Measurements from ENCODE around the gene OXCT1.

The OXCT1 gene

GRCh38 chr5:41707853-41708603, 162.2 kb downstream of the OXCT1 start:
- peaks cover 3% of the 10 kb centered on the region for H3K4me1 ChIP-seq (ENCODE audit: control insufficient read depth, insufficient read depth, low read length)
- H3K9me3 ChIP-seq (ENCODE audit: control insufficient read depth, low read length), result peaks cover 14% of the 10 kb centered on the region
- peak; percentile 76 for DNase-seq (ENCODE audit: low read depth)
- no peaks in the 10 kb centered on the region for H3K27me3 ChIP-seq (replicated peaks; ENCODE audit: control insufficient read depth, insufficient read depth, low read length)
- H3K9ac ChIP-seq (ENCODE audit: low read length), result no peak overlapping the region
- no peak overlapping the region for H3K4me3 ChIP-seq (ENCODE audit: low read length)
- H3K36me3 ChIP-seq (ENCODE audit: control insufficient read depth, insufficient read depth, low read length, severe bottlenecking), result no peaks in the 10 kb centered on the region

GRCh38 chr5:41695920-41696582, 174.2 kb downstream of the OXCT1 start:
- H3K36me3 ChIP-seq (ENCODE audit: control insufficient read depth, insufficient read depth, low read length, severe bottlenecking), result no peaks in the 10 kb centered on the region
- H3K27me3 ChIP-seq (replicated peaks; ENCODE audit: control insufficient read depth, insufficient read depth, low read length), result no peaks in the 10 kb centered on the region
- no peak overlapping the region for H3K4me3 ChIP-seq (ENCODE audit: low read length)
- H3K9ac ChIP-seq (ENCODE audit: low read length), result no peak overlapping the region
- DNase-seq (ENCODE audit: low read depth), result peak; percentile 1
- H3K9me3 ChIP-seq (ENCODE audit: control insufficient read depth, low read length), result no peaks in the 10 kb centered on the region
- H3K4me1 ChIP-seq (ENCODE audit: control insufficient read depth, insufficient read depth, low read length), result no peaks in the 10 kb centered on the region

DNA sequence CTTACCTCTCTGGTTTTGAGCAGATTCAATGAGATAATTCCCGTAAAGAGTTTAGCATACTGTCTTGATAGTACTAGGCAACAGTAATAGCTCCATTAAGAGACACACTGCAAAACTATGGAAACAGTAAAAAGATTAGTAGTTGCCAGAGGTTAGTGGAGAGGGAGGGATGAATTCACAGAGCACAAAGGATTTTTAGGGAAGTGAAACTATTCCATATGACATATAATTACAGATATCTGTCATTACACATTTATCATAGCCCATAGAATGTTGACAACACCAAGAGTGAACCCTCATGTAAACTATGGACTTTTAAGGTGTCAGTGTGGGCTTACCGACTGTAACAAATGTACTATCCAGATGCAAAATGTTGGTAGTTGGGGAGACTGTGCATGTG, 183.5 kb downstream of the OXCT1 start:
- peaks cover 3% of the 10 kb centered on the region for H3K9me3 ChIP-seq (ENCODE audit: control insufficient read depth, low read length)
- DNase-seq (ENCODE audit: low read depth), result no peak
- no peaks in the 10 kb centered on the region for H3K36me3 ChIP-seq (ENCODE audit: control insufficient read depth, insufficient read depth, low read length, severe bottlenecking)
- no peak overlapping the region for H3K9ac ChIP-seq (ENCODE audit: low read length)
- no peak overlapping the region for H3K4me3 ChIP-seq (ENCODE audit: low read length)
- no peaks in the 10 kb centered on the region for H3K4me1 ChIP-seq (ENCODE audit: control insufficient read depth, insufficient read depth, low read length)
- H3K27me3 ChIP-seq (replicated peaks; ENCODE audit: control insufficient read depth, insufficient read depth, low read length), result no peaks in the 10 kb centered on the region

GRCh38 chr5:41686191-41686590, 184.0 kb downstream of the OXCT1 start:
- Histone ChIP-seq H3K36me3 (ENCODE audit: control insufficient read depth, insufficient read depth, low read length, severe bottlenecking) (no peaks in the 10 kb centered on the region), H3K9ac (ENCODE audit: low read length) (no peak overlapping the region), H3K4me1 (ENCODE audit: control insufficient read depth, insufficient read depth, low read length) (no peaks in the 10 kb centered on the region), H3K9me3 (ENCODE audit: control insufficient read depth, low read length) (peaks cover 3% of the 10 kb centered on the region), H3K27me3 (replicated peaks; ENCODE audit: control insufficient read depth, insufficient read depth, low read length) (no peaks in the 10 kb centered on the region), H3K4me3 (ENCODE audit: low read length) (no peak overlapping the region)
- DNase-seq (ENCODE audit: low read depth), result no peak

DNA sequence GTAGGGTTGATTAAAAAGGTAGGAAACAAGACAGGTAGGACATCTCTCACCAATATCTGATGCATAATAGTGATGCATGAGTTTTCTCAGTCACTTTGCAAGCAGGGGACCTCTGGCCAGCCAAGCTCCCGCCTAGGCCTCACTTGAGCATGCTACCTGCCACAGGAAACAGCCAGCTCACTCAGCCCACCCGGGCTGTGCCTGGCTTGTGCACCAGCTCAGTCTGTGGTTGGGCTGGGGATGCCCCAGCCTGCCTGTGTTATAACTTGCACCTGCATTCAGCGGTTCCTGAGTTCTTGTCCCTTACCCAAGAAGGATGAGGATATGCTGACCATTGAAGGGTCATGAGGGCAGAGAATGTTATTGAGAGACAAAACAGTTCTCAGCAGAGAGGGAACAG, 187.0 kb downstream of the OXCT1 start:
- no peak overlapping the region for H3K4me3 ChIP-seq (ENCODE audit: low read length)
- H3K9me3 ChIP-seq (ENCODE audit: control insufficient read depth, low read length), result peaks cover 7% of the 10 kb centered on the region

GRCh38 chr5:41682641-41683040, 187.6 kb downstream of the OXCT1 start:
- no peaks in the 10 kb centered on the region for H3K36me3 ChIP-seq (ENCODE audit: control insufficient read depth, insufficient read depth, low read length, severe bottlenecking)
- H3K9me3 ChIP-seq (ENCODE audit: control insufficient read depth, low read length), result peaks cover 7% of the 10 kb centered on the region
- no peak overlapping the region for H3K4me3 ChIP-seq (ENCODE audit: low read length)
- H3K27me3 ChIP-seq (replicated peaks; ENCODE audit: control insufficient read depth, insufficient read depth, low read length), result no peaks in the 10 kb centered on the region
- H3K4me1 ChIP-seq (ENCODE audit: control insufficient read depth, insufficient read depth, low read length), result no peaks in the 10 kb centered on the region
- H3K9ac ChIP-seq (ENCODE audit: low read length), result no peak overlapping the region
- DNase-seq (ENCODE audit: low read depth), result no peak

More for the DNA sequence above, 187.0 kb downstream of the OXCT1 start:
- DNase-seq (ENCODE audit: low read depth), result no peak
- Histone ChIP-seq H3K27me3 (replicated peaks; ENCODE audit: control insufficient read depth, insufficient read depth, low read length) (no peaks in the 10 kb centered on the region), H3K4me1 (ENCODE audit: control insufficient read depth, insufficient read depth, low read length) (no peaks in the 10 kb centered on the region), H3K9ac (ENCODE audit: low read length) (no peak overlapping the region), H3K36me3 (ENCODE audit: control insufficient read depth, insufficient read depth, low read length, severe bottlenecking) (no peaks in the 10 kb centered on the region)

DNA sequence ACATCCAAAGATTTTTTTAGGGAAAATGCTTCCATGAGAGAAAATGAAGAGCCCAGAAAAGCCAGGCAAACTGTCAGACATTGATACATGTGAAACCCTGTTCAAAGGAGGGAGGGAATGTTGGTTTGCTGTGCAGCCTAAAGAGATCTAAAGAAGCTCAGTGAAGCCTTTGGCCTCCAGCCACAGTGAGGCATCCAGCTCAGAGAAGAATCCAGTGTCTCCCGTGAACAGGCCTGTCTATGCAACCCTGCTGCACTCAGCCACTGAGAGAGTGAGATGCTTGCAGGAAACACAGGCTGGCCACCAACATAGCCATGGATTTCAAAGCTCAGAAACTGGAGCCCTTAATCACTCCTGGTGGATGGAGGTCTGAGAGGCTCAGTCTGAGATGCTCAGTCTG, 188.4 kb downstream of the OXCT1 start:
- no peak overlapping the region for H3K9ac ChIP-seq (ENCODE audit: low read length)
- DNase-seq (ENCODE audit: low read depth), result peak; percentile 2
- H3K4me1 ChIP-seq (ENCODE audit: control insufficient read depth, insufficient read depth, low read length), result no peaks in the 10 kb centered on the region
- H3K4me3 ChIP-seq (ENCODE audit: low read length), result no peak overlapping the region
- peaks cover 7% of the 10 kb centered on the region for H3K9me3 ChIP-seq (ENCODE audit: control insufficient read depth, low read length)
- no peaks in the 10 kb centered on the region for H3K36me3 ChIP-seq (ENCODE audit: control insufficient read depth, insufficient read depth, low read length, severe bottlenecking)
- no peaks in the 10 kb centered on the region for H3K27me3 ChIP-seq (replicated peaks; ENCODE audit: control insufficient read depth, insufficient read depth, low read length)

All from adipocyte (in vitro differentiated cells).